ENCODE results near the gene RXFP4.

The RXFP4 gene

DNA sequence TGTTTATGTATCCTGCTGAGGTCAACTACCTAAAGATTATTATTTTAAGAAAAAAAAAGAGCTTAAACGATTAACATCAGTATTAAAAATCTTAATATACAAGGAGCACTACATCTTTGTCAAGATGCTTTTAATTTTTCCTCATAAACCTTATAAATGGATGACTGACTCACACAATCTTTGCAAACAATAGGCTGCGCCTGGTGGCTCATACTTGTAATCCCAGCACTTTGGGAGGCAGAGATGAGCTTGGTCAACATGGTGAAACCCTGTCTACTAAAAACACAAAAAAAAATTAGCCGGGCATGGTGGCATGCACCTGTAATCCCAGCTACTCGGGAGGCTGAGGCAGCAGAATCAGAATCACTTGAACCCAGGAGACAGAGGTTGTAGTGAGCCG, 9.0 kb upstream of the RXFP4 start:
- TF ChIP-seq CTCF (conservative IDR thresholded peaks at IDR 0.05), result no peak

DNA sequence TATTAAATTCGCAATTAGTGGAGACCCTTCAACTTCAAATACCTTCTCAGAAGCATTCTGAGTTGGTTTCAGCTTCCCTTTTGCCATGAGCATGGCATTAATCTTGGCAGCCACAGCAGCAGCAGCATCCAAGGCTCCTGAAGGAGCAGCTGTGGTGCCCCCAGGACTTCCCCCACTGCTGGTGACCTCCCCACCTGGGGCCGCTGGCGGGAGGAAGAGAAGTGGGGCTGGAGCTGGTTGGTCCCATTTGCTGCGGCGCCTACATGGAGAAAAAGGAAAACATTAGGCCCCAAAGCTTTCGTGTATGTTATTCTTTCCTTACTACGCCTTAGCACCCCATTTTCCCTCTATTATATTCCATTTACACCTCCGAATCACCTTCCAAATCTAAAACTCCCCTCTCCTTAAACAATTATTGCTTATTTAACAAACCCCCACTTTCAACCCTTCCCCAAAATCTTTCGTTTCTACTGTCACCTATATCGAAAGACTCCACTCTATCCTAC, 7.8 kb upstream of the RXFP4 start:
- no peak for TF ChIP-seq CTCF (conservative IDR thresholded peaks at IDR 0.05)
- H3K27ac ChIP-seq, result peak overlapping the region; percentile 96

More for the DNA sequence above, 9.0 kb upstream of the RXFP4 start:
- peak overlapping the region; percentile 96; the same call in 1 of the 2 replicates for H3K27ac ChIP-seq

- no peak for TF ChIP-seq CTCF (conservative IDR thresholded peaks at IDR 0.05)
- H3K27ac ChIP-seq, result peak within 1 kb of the TSS; percentile 96
Observed at GRCh38 chr1:155934097-155934935, 7.1 kb upstream of the RXFP4 start, which contains the start of gene KHDC4. TSS of gene KHDC4 (minus strand) at chr1:155934413. CDS start at chr1:155934373, 40 bp downstream.

DNA sequence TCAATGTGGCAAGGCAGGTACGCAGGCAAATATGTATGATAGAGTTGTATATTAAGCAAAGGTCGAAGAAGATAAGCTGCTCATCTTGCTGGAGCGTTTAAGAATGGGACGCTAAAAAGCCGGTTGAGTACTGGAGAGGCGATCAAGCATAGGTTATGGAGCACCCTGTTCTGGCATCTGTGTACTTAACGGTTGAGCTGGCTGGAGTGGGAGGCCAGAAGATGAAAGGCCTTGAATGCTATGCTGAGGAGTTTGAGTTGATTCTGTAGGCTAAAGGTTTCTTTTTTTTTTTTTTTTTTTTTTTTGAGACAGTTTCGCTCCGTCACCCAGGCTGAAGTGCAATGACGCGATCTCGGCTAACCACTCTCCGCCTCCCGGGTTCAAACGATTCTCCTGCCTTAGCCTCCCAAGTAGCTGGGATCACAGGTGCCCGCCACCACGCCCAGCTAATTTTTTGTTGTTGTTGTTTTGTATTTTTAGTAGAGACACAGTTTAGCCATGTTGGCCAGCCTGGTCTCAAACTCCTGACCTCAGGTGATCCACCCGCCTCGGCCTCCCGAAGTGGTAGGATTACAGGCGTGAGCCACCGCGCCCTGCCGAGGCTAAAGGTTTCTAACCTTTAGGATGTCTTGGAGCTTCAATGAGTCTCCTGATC, 6.4 kb upstream of the RXFP4 start:
- no peak for TF ChIP-seq CTCF (conservative IDR thresholded peaks at IDR 0.05)
- peak overlapping the region; percentile 96 for H3K27ac ChIP-seq

DNA sequence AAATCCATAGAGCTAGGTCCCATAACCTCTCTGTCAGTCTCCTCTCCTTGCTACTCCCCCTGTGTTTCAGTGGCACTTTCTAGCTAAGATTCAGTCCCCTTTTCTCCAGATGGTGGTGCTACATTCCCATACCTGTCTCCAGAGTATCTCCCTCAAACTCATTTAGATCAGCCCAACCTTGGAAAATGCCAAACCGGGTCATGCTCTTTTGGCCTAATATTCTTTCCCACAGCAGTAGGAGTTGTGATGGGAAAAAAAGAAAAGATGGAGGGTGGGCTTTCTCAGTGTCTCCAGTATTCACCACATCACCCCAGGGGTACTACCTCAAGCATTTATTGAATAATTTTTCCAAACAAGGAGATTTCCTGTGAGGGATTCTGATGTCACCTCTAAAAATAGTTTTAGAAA, 3.2 kb upstream of the RXFP4 start:
- H3K27ac ChIP-seq, result peak overlapping the region; percentile 98

DNA sequence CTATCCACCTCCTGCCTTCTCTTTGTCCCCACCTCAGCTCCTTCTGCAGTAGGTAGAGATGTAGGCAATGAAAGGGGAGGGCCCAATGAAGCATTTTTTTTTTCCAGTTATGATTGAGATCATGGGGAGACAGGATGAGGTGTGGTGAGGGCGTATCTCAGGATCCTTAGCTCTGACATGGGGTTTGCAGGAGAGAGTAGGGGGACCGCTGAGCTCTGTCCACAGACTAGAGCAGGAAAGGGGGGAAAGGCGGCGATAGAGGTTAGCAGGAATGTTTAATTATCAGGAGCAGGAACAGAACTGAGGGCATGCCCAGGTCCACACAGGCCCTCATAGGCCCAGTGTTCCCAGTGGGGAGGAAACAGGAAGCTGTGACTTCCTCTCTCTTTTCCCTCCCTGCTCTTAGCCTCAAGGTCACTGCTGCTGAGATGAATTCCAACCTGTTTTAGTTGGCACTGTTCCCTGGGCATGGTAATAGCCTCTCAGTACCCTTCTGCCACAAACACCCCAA, 901 bp upstream of the RXFP4 start:
- no peak for TF ChIP-seq CTCF (conservative IDR thresholded peaks at IDR 0.05)
- peak overlapping the region; percentile 98 for H3K27ac ChIP-seq

More for the DNA sequence above, 3.2 kb upstream of the RXFP4 start:
- TF ChIP-seq CTCF (conservative IDR thresholded peaks at IDR 0.05), result peak; percentile 79
